Panc1 (cell line): ENCODE results near the gene RPF1.

Experiments used
- CTCF ChIP-seq: fragments of 450-650 bp; IDR thresholded peaks from 2 replicates; pipeline ENCODE4 v1.5.1; 2017; ENCODE audit warnings: mild to moderate bottlenecking
- POLR2AphosphoS5 ChIP-seq: IDR thresholded peaks from 2 replicates; pipeline ENCODE4 v1.6.1; 2012; ENCODE audit warnings: mild to moderate bottlenecking, low read depth, low read length, moderate library complexity

- TF ChIP-seq POLR2AphosphoS5 (no peak), CTCF (no peak)
Measured at GRCh38 chr1:84497631-84498275, 18.7 kb downstream of the RPF1 start.
